Head of caudate nucleus (tissue), 42 donors: Measurements from ENCODE around the gene SART3.
A peak's percentile ranks its signal among the peaks of the same experiment; 100 is the strongest.
"Not testable (repeated sequence)": the region's sequence is repeated elsewhere in the genome, so short reads cannot be mapped to it uniquely, and the experiment has no call there.

Source experiments
- DNase-seq, 42 donors: peaks; one replicate each; pipeline versions ENCODE4 v3.0.0 to v3.0.0-alpha.2; 2020 to 2021; ENCODE audit warnings: mixed read lengths in 7 of 42
- intact Hi-C: fragments of 100-400 bp; cut with DNase I; formaldehyde crosslinking; loops from one replicate; pipeline ENCODE4 v1.15.0; 2022

SART3 gene

GRCh38 chr12:108598553-108599250 is 37.7 kb upstream of the SART3 start:
- no peak for DNase-seq
- intact Hi-C loops, result no loop called here

- intact Hi-C loops, result no loop called here
- peak in 24 of 42 donors; percentile 10 to 55 (median 26) for DNase-seq
Measured at GRCh38 chr12:108597559-108598471, 36.8 kb upstream of the SART3 start, which contains the start of gene TMEM119. Gene TMEM119, minus strand, starts transcription at chr12:108598084. Its CDS starts 5,701 bp downstream, at chr12:108592383.

DNA sequence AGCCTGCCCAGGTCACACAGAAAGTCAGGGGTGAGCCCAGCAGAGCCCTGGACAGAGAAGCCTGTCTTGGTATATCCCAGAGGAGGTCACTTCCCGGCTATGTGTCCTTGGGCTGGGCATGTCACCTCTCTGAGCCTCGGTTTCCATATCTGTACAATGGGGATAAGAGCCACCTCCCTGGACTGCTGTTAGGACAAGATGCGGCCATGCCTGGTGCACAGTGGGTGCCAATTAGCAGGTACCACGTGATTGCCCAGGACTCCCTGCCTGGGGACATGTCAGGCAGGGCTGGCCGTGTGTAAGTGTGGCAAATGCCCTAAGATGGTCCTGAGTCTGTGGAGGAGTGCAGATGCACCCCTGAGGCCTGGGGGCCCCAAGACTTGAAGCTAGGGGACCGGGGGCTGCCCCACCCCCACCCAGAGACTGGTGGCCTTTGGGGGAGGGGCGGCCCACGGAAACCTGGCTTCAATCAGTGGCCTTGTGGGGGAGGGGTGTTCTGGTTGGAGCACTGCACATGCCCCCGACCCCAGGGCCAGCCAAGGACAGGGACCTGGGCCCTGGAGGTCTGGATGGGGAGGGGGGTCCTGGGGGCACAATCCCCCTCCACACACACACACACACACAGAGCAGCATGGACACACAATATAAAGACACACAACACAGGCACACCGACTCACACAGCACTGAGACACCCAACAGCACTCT is 36.0 kb upstream of the SART3 start:
- intact Hi-C loops, result no loop called here
- DNase-seq, result no peak

DNA sequence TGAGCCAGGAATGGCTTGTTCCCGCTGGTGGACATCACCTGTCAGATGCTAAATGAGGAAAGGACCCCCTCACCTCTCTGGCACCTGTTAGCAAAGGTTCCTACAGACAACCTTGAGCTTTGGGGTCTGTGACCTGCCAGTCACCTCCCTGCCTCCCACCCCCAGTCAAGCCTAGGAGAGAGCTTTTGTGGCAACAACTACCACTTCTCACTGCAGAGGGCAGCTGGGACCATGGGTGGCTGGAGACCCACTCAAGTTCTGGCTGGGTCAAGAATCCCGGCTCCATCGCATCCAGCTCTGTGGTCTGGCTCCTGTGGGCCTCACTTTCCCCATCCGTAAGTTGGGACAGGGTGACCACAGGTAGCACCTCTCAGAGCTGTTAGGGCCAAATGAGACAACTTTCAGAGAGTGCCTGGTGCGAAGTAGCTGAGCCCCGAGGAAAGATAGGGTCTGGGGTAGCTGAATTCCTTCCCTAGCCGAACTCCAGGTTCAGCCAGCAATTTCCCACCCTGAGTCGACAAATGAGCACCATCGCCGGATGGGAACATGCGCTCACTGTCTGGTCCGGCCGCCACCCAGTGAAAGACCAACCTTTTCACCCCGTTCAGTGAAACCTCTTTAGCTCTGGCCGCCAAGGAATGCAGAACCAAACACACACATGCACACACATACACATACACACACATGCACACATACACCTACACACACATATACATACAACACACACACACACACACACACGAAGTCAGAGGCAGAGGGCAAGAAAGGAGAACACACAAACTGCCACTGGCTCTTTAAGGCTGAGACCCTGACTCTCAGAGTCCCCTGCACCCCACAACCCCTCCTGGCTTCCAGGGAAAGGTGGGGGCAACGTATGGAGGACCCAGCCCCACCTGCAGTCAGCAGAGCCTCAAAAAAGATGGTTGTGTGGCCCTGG is 35.0 kb upstream of the SART3 start:
- intact Hi-C loops, result no loop called here
- no peak for DNase-seq

DNA sequence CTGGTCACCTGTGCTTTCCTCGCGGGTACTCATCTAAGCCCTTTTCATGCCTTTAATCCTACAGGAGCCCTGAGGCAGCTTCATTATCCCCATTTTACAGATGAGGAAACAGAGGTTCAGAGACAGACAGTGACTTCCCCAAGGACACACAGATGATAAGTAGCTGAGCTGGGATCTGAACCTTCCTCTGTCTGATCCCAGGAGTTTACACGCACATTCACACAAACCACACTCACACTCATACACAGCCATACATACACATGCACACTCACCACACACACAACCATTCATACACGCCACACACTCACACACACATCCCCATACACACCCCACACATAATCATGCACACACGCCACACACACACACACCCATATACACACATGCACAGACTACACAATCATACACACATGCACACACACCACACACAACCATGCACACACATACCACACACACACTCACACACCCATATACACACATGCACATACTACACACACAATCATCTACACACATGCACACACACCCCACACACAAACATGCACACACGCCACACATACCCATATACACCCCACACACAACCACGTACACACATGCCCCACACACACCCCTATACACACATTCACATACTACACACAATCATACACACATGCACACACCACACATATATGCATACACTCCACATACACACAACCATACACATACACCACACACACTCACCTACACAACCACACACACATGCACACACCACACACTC is 34.2 kb upstream of the SART3 start:
- intact Hi-C loops, result no loop called here
- DNase-seq, result no peak

DNA sequence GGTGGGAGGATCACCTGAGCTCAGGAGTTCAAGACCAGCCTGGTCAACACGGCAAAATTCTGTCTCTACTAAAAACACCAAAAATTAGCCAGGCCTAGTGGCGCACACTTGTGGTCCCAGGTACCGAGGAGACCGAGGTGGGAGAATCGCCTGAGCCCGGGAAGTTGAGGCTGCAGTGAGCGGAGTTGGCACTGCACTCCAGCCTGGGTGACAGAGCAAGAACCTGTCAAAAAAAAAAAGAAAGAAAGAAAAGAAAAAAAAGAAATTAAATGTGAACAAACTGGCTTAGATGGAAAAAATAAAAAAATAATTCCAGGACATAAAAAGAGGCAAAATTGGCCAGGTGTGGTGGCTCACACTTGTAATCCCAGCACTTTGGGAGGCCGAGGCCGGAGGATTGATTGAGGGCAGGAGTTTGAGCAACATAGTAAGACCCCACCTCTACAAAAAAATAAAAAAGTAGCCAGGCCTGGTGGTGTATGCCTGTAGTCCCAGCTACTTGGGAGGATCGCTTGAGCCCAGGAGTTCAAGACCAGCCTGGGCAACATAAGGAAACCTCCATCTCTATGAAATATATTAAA is 33.4 kb upstream of the SART3 start:
- intact Hi-C loops, result no loop called here
- no peak for DNase-seq

- intact Hi-C loops, result no loop called here
- no peak for DNase-seq
Measured at GRCh38 chr12:108592033-108592909, 31.3 kb upstream of the SART3 start.

- intact Hi-C loops, result no loop called here
- DNase-seq, result no peak
Measured at GRCh38 chr12:108591267-108591980, 30.5 kb upstream of the SART3 start.

- intact Hi-C loops, result not testable (repeated sequence)
Measured at GRCh38 chr12:108590463-108590862, 29.5 kb upstream of the SART3 start.

GRCh38 chr12:108589840-108590229 is 28.9 kb upstream of the SART3 start:
- no peak for DNase-seq
- intact Hi-C loops, result no loop called here

More at GRCh38 chr12:108590463-108590862, 29.5 kb upstream of the SART3 start:
- not testable (repeated sequence) for DNase-seq

DNA sequence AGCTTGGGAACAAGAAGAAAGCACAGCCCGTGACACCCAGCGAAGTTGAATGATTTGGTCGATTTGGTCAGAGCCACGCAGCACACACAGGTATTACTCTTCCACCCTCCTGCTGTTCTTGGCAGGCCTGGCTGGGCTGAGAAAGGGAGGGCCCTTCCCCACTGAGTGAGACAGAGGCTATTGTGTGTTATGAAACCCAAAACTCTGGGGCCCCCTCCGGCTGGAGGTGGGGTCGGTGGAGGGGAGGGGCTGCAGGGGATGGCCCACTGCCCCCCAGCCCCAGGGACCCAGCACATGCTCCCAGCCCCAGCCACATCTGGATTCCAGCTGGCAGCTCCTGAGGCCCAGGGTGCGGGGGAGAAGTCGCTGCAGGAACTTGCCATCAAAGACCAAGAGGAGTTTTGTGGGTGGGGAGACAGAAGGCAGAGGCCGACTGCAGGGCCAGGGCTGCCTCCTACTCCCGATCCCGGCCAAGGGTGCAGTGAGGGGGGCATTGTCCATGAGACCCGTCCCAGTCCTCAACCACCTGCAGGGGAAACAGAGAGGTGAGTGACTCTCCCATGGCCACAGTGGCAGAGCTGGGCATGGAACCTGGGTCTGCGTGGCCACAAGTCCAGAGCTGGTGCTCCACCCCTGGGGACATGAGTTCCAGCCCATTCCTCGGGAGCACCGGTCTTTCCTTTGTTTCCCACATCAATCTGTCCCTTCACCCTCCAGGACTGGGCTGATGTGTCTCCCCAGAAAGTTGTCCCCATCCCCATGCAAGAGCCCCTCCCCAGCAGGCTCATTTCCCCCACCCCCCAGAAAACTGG is 28.3 kb upstream of the SART3 start:
- intact Hi-C loops, result no loop called here
- DNase-seq, result no peak

GRCh38 chr12:108587826-108588225 is 26.9 kb upstream of the SART3 start:
- peak; percentile 32 to 86 (median 71) for DNase-seq
- intact Hi-C loops, result no loop called here

DNA sequence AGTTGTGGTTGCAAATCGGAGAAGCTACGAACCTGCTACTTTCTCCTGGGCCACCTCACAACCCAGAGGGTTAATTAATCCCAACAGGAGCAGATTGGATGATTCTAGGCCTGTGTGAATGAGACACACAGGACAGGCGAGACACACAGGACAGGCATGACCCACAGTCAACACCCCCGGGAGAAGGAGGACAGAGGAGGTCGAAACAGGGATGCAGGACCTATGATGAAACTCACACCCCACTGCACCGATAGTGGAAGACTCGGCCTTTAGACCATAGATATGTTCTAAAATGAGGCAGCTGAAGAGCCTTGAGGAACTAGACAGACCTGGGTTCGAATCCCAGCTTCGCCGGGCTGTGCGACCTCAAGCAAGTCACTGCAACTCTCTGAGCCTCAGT is 25.3 kb upstream of the SART3 start:
- intact Hi-C loops, result no loop called here
- DNase-seq, result no peak

GRCh38 chr12:108585864-108586263 is 24.9 kb upstream of the SART3 start:
- no peak for DNase-seq
- intact Hi-C loops, result no loop called here

- intact Hi-C loops, result no loop called here
- no peak for DNase-seq
Measured at GRCh38 chr12:108584456-108585065, 23.6 kb upstream of the SART3 start.
